ENCODE results near the gene CHPT1. TPM values are rescaled to one million over a fixed set of nuclear protein-coding genes. Genes with fewer than 3 reads are reported as not detected.

The CHPT1 gene
- total and polyA plus RNA-seq, 2 of the 13 experiments (the other 11 are each of a cell fraction or from before 2014, with no cell fraction given), result 117 to 178 TPM

DNA sequence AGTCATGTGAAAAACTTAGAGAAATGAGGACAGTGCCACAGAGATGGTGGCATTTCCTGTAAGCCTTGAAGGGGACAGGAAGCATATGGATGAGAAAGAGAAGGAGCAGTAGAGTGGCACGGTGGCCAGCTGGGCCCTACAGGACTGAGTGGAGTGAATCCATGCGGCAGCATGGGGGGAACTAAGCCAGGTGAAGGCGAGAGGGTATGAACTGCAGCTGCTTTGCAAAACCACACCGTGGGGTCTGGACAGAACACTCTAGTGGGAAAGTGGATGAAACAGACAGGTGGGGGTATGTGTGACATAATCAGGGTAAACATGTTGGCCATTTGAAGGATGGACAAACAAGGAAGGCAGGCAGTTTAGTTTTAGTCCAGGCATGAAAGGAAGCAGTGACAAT lies 52.2 kb downstream of the CHPT1 start (continued):
- TF ChIP-seq HNF4G (IDR thresholded peaks at IDR 0.05; ENCODE audit: borderline replicate concordance, low read depth, low read length) (no peak), HNF4G (CRISPR knock-in tag; IDR thresholded peaks at IDR 0.05; ENCODE audit: borderline replicate concordance, low read depth) (no peak), TOE1 (CRISPR knock-in tag; IDR thresholded peaks at IDR 0.05) (no peak), ZNF614 (CRISPR knock-in tag; IDR thresholded peaks at IDR 0.05; ENCODE audit: borderline replicate concordance) (no peak), PTBP1 (IDR thresholded peaks at IDR 0.05; ENCODE audit: low read depth, low read length, poor library complexity, severe bottlenecking) (no peak), GFI1 (CRISPR knock-in tag; IDR thresholded peaks at IDR 0.05; ENCODE audit: borderline replicate concordance) (no peak), FOXP1 (IDR thresholded peaks at IDR 0.05) (no peak), FOXP1 (CRISPR knock-in tag; IDR thresholded peaks at IDR 0.05) (no peak), HOXA3 (CRISPR knock-in tag; IDR thresholded peaks at IDR 0.05) (no peak), ZNF224 (CRISPR knock-in tag; IDR thresholded peaks at IDR 0.05) (no peak), KLF15 (CRISPR knock-in tag; IDR thresholded peaks at IDR 0.05; ENCODE audit: borderline replicate concordance) (no peak), ZNF800 (CRISPR knock-in tag; IDR thresholded peaks at IDR 0.05) (no peak), ZNF235 (CRISPR knock-in tag; IDR thresholded peaks at IDR 0.05; ENCODE audit: borderline replicate concordance) (no peak), ZNF234 (CRISPR knock-in tag; conservative IDR thresholded peaks at IDR 0.05) (no peak)
- TF ChIP-seq, protein P1, sequence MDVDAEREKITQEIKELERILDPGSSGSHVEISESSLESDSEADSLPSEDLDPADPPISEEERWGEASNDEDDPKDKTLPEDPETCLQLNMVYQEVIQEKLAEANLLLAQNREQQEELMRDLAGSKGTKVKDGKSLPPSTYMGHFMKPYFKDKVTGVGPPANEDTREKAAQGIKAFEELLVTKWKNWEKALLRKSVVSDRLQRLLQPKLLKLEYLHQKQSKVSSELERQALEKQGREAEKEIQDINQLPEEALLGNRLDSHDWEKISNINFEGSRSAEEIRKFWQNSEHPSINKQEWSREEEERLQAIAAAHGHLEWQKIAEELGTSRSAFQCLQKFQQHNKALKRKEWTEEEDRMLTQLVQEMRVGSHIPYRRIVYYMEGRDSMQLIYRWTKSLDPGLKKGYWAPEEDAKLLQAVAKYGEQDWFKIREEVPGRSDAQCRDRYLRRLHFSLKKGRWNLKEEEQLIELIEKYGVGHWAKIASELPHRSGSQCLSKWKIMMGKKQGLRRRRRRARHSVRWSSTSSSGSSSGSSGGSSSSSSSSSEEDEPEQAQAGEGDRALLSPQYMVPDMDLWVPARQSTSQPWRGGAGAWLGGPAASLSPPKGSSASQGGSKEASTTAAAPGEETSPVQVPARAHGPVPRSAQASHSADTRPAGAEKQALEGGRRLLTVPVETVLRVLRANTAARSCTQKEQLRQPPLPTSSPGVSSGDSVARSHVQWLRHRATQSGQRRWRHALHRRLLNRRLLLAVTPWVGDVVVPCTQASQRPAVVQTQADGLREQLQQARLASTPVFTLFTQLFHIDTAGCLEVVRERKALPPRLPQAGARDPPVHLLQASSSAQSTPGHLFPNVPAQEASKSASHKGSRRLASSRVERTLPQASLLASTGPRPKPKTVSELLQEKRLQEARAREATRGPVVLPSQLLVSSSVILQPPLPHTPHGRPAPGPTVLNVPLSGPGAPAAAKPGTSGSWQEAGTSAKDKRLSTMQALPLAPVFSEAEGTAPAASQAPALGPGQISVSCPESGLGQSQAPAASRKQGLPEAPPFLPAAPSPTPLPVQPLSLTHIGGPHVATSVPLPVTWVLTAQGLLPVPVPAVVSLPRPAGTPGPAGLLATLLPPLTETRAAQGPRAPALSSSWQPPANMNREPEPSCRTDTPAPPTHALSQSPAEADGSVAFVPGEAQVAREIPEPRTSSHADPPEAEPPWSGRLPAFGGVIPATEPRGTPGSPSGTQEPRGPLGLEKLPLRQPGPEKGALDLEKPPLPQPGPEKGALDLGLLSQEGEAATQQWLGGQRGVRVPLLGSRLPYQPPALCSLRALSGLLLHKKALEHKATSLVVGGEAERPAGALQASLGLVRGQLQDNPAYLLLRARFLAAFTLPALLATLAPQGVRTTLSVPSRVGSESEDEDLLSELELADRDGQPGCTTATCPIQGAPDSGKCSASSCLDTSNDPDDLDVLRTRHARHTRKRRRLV (CRISPR knock-in tag; IDR thresholded peaks at IDR 0.05), result no peak
